ENCODE measurements around the gene DUOXA1.
"Not testable (repeated sequence)": the region's sequence is repeated elsewhere in the genome, so short reads cannot be mapped to it uniquely, and the experiment has no call there.

DUOXA1 gene

GRCh38 chr15:45089712-45090373, 39.8 kb downstream of the DUOXA1 start:
- no peak overlapping the region for H3K4me3 ChIP-seq (ENCODE audit: low read length)
- no peak for DNase-seq (ENCODE audit: low read depth)
- no peak for TF ChIP-seq CTCF (conservative IDR thresholded peaks at IDR 0.05; ENCODE audit: low read depth, low read length)

- H3K4me3 ChIP-seq (ENCODE audit: low read length), result no peak overlapping the region
- TF ChIP-seq CTCF (conservative IDR thresholded peaks at IDR 0.05; ENCODE audit: low read depth, low read length), result no peak
- no peak for DNase-seq (ENCODE audit: low read depth)
Observed at GRCh38 chr15:45088801-45089711, 40.6 kb downstream of the DUOXA1 start.

- DNase-seq (ENCODE audit: low read depth), result no peak
- no peak for TF ChIP-seq CTCF (conservative IDR thresholded peaks at IDR 0.05; ENCODE audit: low read depth, low read length)
- no peak overlapping the region for H3K4me3 ChIP-seq (ENCODE audit: low read length)
Observed at GRCh38 chr15:45087513-45087912, 42.2 kb downstream of the DUOXA1 start.

GRCh38 chr15:45084163-45084562, 45.5 kb downstream of the DUOXA1 start:
- no peak for DNase-seq (ENCODE audit: low read depth)
- H3K4me3 ChIP-seq (ENCODE audit: low read length), result no peak overlapping the region
- TF ChIP-seq CTCF (conservative IDR thresholded peaks at IDR 0.05; ENCODE audit: low read depth, low read length), result no peak

- TF ChIP-seq CTCF (conservative IDR thresholded peaks at IDR 0.05; ENCODE audit: low read depth, low read length), result no peak
Observed at GRCh38 chr15:45083223-45083622, 46.5 kb downstream of the DUOXA1 start.

GRCh38 chr15:45082412-45082811, 47.3 kb downstream of the DUOXA1 start:
- not testable (repeated sequence) for DNase-seq (ENCODE audit: low read depth); H3K4me3 ChIP-seq (ENCODE audit: low read length)

More at GRCh38 chr15:45083223-45083622, 46.5 kb downstream of the DUOXA1 start:
- no peak overlapping the region for H3K4me3 ChIP-seq (ENCODE audit: low read length)
- DNase-seq (ENCODE audit: low read depth), result no peak

- H3K4me3 ChIP-seq (ENCODE audit: low read length); DNase-seq (ENCODE audit: low read depth): not testable (repeated sequence)
Observed at GRCh38 chr15:45080593-45080992, 49.1 kb downstream of the DUOXA1 start.

GRCh38 chr15:45079628-45080246, 49.9 kb downstream of the DUOXA1 start:
- DNase-seq (ENCODE audit: low read depth); H3K4me3 ChIP-seq (ENCODE audit: low read length): not testable (repeated sequence)

GRCh38 chr15:45079201-45079600, 50.5 kb downstream of the DUOXA1 start:
- H3K4me3 ChIP-seq (ENCODE audit: low read length); DNase-seq (ENCODE audit: low read depth): not testable (repeated sequence)

GRCh38 chr15:45077391-45077790, 52.3 kb downstream of the DUOXA1 start:
- not testable (repeated sequence) for H3K4me3 ChIP-seq (ENCODE audit: low read length); DNase-seq (ENCODE audit: low read depth)

GRCh38 chr15:45075440-45076320, 54.0 kb downstream of the DUOXA1 start:
- DNase-seq (ENCODE audit: low read depth), result not testable (repeated sequence)

GRCh38 chr15:45073602-45074001, 56.1 kb downstream of the DUOXA1 start:
- H3K4me3 ChIP-seq (ENCODE audit: low read length), result not testable (repeated sequence)

More at GRCh38 chr15:45075440-45076320, 54.0 kb downstream of the DUOXA1 start:
- H3K4me3 ChIP-seq (ENCODE audit: low read length), result not testable (repeated sequence)

More at GRCh38 chr15:45073602-45074001, 56.1 kb downstream of the DUOXA1 start:
- not testable (repeated sequence) for DNase-seq (ENCODE audit: low read depth)

Data from retinal pigment epithelial cell (primary cell).